AG04449 (cell line): ENCODE results near the gene TFB2M.

ENCODE experiments used
- CTCF ChIA-PET: fragments of 350-600 bp; formaldehyde crosslinking; extraction: SDS; loops from one replicate; lab custom pipeline; 2021; ENCODE audit warnings: antibody characterized with exemption; lab: Yijun Ruan, JAX
- POLR2A ChIA-PET: fragments of 400-600, 350-600 bp; formaldehyde crosslinking; extraction: SDS; loops from one replicate; lab custom pipeline; 2020; ENCODE audit warnings: antibody characterized with exemption, inconsistent platforms; lab: Yijun Ruan, JAX
- DNase-seq: peaks from one replicate; pipeline ENCODE4 v3.0.0-alpha.2; 2010; ENCODE audit warnings: low read depth, low spot score
- H3K4me3 ChIP-seq: 2 replicates; pipeline ENCODE4 v1.5.1; 2011; ENCODE audit warnings: low read depth, mild to moderate bottlenecking, control low read depth, low read length
- CTCF ChIP-seq: IDR thresholded peaks from one replicate; pipeline ENCODE4 v1.5.1; 2011; ENCODE audit warnings: mild to moderate bottlenecking, moderate library complexity, low read length, control low read depth, inconsistent platforms; ENCODE audit not compliant: insufficient read depth; ENCODE audit errors: missing control alignments

Gene TFB2M

DNA sequence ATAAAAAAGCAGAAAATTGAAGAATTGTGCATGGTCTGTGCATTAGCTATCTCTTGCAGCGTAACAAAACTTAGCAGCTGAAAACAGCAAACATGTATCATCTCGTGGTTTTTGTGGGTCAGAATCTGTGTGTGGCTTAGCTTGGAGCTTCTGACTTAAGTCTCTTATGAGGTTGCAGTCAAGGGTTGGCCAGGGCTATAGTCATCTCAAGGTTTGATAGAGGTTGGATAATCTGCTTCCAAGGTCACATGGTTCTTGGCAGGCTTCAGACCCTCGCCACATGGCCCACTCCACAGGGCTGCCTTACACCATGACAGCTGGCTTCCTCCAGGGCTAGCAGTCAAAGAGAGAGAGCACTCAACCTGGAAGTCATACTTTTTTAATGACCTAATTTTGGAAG lies 36.1 kb upstream of the TFB2M start:
- H3K4me3 ChIP-seq: no peak overlapping the region
- ChIA-PET CTCF (interaction anchor here (1.6 kb wide), 1 partner anchor 8 kb away, joined by 5 read pairs; no protein-coding TSS in a partner anchor), POLR2A (no interaction called here)
- TF ChIP-seq CTCF: no peak
- no peak for DNase-seq

DNA sequence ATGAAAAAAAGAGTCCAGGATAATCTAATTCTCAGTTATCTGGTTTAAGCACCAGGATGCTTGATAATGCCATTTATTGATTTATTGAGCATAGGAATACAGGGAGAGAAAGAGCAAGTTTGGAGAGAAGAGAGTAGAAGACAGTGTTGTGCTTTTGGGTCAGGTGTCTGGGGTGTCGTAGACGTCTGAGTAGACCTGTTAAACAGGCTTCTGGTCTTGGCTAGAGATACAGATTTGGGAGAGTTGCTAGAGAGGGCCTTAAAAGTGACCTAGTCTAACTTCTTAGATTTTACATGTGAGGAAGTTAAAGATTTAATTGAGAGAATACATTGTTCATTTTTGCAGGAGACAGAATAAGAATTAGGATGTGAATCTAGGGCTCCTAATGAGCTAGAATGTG lies 34.5 kb upstream of the TFB2M start:
- no peak for DNase-seq
- ChIA-PET CTCF (interaction anchor here (0.6 to 1.9 kb wide), 3 partner anchors 8 to 154 kb away, joined by 3 to 6 read pairs (median 3); no protein-coding TSS in a partner anchor), POLR2A (no interaction called here)
- no peak overlapping the region for H3K4me3 ChIP-seq
- no peak for TF ChIP-seq CTCF

GRCh38 chr1:246599315-246599714 lies 33.3 kb upstream of the TFB2M start:
- no peak overlapping the region for H3K4me3 ChIP-seq
- POLR2A ChIA-PET: no interaction called here
- CTCF ChIA-PET: interaction anchor here (1.0 to 1.9 kb wide), 3 partner anchors 9 to 107 kb away, joined by 3 to 6 read pairs (median 3); no protein-coding TSS in a partner anchor
- no peak for DNase-seq
- TF ChIP-seq CTCF: no peak

GRCh38 chr1:246597971-246598370 lies 31.9 kb upstream of the TFB2M start:
- ChIA-PET CTCF (interaction anchor here (1.0 kb wide), 1 partner anchor 10 kb away, joined by 4 read pairs; no protein-coding TSS in a partner anchor), POLR2A (no interaction called here)
- no peak for TF ChIP-seq CTCF
- DNase-seq: no peak
- no peak overlapping the region for H3K4me3 ChIP-seq

DNA sequence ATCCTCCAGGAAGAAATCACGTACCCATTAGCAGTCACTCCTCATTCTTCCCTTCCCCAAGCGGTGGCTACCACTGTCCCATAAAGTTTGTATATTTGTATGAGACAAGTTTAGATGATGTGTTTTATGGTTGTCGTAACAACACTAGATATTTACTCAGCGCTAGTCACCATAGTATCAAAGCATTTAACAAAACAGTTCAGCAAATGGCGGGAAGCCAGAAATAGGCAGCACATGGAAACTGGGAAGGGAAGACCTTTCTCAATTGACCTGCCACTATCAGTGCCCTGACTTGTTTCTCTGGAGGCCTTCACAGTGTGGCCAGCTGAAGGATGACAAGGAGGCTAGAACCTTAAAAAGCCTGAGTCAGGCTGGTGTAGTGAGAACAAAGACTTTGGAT lies 31.3 kb upstream of the TFB2M start:
- DNase-seq: peak; percentile 34
- ChIA-PET CTCF (interaction anchor here (1.0 kb wide), 1 partner anchor 11 kb away, joined by 4 read pairs; no protein-coding TSS in a partner anchor), POLR2A (no interaction called here)
- H3K4me3 ChIP-seq: no peak overlapping the region
- TF ChIP-seq CTCF: no peak

DNA sequence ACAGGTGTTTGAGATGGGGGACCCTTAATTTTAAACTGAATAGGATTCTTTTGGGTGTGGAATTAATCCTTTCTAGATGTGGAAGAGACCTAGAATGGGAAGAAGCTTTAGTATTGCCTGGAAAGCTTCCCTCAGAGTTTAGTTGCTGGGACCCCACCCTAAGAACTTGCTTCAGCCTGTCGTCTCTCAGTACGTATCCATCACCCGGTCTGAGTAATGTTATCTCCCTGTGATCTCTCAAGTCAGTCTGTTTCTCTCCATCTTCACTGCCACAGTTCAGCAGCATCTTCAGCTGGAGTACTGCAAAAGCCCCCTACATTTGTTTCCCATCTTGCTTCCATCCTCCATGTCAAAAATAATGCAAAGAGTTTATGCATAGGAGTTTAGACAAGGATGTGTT lies 29.1 kb upstream of the TFB2M start:
- TF ChIP-seq CTCF: no peak
- no peak overlapping the region for H3K4me3 ChIP-seq
- ChIA-PET POLR2A (interaction anchor here (0.7 kb wide), 1 partner anchor 14 kb away, joined by 3 read pairs; no protein-coding TSS in a partner anchor), CTCF (interaction anchor here (0.7 to 2.1 kb wide), 4 partner anchors 13 to 35 kb away, joined by 3 to 7 read pairs (median 3); no protein-coding TSS in a partner anchor)
- no peak for DNase-seq
